HG03175 (cell line): ENCODE measurements around the gene HAUS1.
"Not testable (repeated sequence)": the region's sequence is repeated elsewhere in the genome, so short reads cannot be mapped to it uniquely, and the experiment has no call there.

Experiments
- ATAC-seq: cut with Tn5 transposase; IDR thresholded peaks from one replicate; pipeline ENCODE4 v1.9.1; 2021; ENCODE audit warnings: mild to moderate bottlenecking, moderate library complexity; ENCODE audit not compliant: unreplicated experiment

HAUS1 gene

DNA sequence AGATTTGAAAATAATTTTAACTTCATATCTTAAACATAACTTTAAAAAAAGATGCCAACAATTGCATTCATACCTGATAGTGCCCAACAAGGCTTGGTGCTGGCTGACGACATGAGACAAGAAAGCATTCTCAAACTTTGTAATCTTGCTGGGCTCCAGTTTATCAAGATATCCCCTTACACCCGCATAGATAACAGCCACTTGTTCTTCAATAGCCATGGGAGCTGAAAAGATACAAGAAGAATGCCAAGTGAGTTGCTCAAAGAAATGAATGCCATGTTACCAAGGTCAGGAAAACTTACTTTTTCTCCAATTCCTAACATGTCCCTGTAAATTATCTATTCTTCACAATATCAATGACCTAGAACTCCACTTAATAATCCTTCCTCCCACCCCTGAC lies 19.8 kb upstream of the HAUS1 start:
- no peak for ATAC-seq

- ATAC-seq = not testable (repeated sequence)
These were observed 15.7 kb upstream of the HAUS1 start for GRCh38 chr18:46088501-46088900.

GRCh38 chr18:46095532-46095931 lies 8.7 kb upstream of the HAUS1 start:
- no peak for ATAC-seq

DNA sequence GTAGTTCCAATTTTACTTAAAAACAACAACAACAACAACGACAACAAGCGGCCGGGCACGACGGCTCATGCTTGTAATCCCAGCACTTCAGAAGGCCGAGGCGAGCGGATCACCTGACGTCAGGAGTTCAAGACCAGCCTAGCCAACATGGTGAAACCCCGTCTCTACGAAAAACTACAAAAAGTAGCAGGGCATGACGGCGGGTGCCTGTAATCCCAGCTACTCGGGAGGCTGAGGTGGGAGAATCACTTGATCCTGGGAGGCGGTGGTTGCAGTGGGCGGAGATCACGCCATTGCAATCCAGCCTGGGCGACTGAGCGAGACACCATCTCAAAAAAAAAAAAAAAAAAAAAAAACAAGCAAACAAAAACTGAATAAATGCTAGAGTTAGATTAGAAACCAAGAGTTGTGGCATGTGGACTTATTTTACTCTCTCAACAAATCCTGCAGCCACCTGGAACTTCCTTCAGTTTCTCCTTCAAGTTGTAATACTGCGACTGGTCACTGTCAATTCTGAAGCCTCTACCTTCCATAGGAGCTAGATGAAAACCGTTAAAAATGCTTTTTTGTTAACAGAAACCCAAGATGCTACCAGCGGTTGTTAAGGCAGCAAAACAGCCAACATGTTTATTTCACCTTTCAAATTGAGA lies 7.4 kb upstream of the HAUS1 start:
- no peak for ATAC-seq

DNA sequence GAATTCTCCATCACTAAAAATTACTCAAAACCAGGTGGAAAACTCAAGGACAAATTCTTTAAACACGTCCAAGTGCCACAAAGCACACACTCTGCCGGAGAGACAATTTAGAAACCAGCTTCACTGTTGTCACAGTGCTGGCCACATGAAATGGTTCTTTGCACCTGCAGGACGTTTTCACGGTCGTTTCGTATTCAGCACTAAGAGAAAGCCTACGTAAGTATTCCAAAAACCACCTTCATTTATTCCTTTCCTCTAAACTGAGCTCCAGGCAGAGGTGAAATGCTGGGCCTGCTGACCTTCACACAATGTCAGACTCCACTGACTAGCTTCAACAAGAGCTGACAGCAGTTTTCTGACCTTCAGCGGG lies 6.8 kb upstream of the HAUS1 start:
- peak; percentile 10 for ATAC-seq

- peak; percentile 83 for ATAC-seq
These were observed 6.2 kb upstream of the HAUS1 start, which contains the start of gene ATP5F1A for GRCh38 chr18:46097801-46098615. TSS of gene ATP5F1A (minus strand) at chr18:46098296. CDS start at chr18:46098231, 65 bp downstream.

DNA sequence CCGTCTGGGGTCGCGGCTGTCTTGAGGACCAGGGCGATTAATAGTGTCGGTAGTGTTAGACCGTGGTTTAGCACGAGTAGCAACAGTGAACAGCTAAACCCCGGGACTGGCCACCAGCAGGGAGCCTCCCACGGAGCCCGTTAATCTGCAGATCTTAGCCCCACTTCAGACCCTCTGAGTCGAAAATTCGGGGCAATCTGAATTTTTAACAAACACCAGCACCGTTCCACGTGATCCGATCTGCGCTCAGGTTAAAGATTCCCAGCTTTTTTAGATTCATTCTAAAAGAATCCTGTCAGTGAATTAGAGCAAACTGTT lies 5.6 kb upstream of the HAUS1 start:
- ATAC-seq = no peak

DNA sequence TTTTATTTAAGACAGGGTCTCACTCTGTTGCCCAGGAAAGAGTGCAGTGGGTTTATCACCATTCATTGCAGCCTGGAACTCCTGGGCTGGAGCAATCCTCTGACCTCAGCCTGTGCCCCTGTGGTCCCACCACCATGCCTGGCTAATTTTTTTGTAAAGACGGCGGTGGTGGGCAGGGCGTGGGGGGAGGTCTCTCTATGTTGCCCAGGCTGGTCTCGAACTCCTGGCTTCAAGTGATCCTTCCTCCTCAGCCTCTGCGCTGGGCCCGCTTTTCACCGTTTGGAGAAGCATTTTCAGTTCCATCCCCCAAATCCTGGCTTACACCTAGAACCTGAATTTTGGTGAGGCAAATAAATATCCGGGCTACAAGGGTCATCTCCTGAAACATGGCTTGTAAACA lies 4.7 kb upstream of the HAUS1 start:
- no peak for ATAC-seq

GRCh38 chr18:46109386-46109785 lies 5.2 kb downstream of the HAUS1 start:
- no peak for ATAC-seq

- ATAC-seq = no peak
These were observed 6.2 kb downstream of the HAUS1 start for GRCh38 chr18:46110406-46110805.

GRCh38 chr18:46113751-46114150 lies 9.6 kb downstream of the HAUS1 start:
- ATAC-seq = no peak

- ATAC-seq = not testable (repeated sequence)
These were observed 22.4 kb downstream of the HAUS1 start for GRCh38 chr18:46126625-46127024.

DNA sequence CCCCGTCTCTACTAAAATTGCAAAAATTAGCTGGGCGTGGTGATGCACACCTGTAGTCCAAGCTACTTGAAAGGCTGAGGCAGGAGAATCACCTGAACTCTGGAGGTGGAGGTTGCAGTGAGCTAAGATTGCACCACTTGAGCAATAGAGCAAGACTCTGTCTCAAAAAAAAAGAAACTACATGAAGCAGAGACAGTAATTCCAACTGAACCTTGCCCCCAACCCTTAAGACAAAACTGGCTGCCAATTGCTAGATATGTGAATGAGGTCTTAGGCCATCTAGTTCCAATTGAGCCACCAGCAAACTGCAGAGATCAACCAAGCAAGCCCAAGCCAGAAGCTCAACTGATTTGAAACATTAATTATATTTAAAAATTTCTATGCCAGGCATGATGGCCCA lies 25.9 kb downstream of the HAUS1 start:
- ATAC-seq = no peak

DNA sequence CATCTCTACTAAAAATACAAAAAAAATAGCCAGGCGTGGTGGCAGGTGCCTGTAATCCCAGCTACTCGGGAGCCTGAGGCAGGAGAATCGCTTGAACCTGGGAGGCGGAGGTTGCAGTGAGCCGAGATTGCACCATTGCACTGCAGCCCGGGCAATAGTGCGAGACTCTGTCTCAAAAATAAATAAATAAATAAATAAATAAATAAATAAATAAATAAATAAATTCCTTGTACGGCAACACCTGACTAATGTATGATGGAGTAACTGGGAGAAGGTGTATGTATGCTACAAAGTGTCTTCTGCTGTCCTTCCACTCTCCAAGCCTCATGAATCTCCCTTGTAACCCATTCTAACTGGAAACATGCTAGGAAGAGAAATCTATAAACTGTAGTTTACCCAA lies 26.4 kb downstream of the HAUS1 start:
- ATAC-seq = not testable (repeated sequence)

GRCh38 chr18:46133534-46133933 lies 29.3 kb downstream of the HAUS1 start:
- ATAC-seq = no peak

- no peak for ATAC-seq
These were observed 30.9 kb downstream of the HAUS1 start for GRCh38 chr18:46134920-46135675.

DNA sequence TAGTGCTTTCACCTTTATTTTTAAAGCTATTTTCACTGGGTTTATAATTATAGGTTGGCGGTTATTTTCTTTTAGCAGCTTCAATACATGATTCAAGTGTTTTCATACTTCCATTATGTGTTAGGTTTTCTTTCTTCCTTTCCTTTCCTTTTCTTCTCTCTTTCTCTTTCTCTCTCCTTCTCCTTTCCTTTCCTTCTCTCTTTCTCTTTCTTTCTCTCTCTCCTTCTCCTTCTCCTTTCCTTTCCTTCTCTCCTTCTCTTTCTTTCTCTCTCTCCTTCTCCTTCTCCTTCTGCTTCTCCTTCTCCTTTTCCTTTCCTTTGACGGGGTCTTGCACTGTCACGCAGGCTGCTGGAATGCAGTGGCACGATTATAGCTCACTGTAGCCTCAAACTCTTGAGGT lies 36.0 kb downstream of the HAUS1 start:
- ATAC-seq = no peak

DNA sequence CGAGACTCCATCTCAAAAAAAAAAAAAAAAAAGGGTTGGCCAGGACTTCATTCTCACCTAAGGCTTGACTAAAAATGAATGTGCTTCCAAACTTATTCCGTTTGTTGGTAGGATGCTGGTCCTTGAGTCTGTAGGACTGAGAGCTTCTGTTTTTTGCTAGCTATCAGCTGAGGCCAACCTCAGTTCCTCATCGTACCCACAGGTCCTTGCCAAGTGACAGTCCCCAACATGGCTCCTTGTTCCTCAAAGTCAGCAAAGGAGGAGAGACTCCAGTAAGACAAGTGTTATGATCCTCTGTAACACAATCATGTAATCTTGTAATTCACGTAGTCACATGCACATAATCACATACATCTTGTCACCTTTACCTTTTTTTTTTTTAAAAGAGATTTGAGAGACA lies 37.0 kb downstream of the HAUS1 start:
- no peak for ATAC-seq

DNA sequence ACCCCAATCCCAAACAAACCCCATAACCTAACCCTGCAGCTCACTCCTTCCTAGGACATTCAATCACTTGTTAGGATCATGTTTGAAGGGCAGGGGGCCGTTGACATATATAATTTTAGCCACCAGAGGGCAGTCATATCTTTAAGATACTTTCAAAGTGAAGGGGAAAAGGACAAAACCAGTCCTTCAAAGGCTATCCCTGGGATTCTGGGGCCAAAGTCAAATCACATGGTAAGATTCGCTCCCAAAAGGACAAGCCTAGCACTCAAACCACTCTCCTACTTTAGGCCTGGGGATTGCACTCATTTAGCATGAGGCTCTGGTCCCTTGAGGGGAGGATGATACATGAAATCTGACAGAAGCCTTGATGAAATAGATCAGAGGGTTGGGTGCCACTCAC lies 44.6 kb downstream of the HAUS1 start:
- no peak for ATAC-seq

GRCh38 chr18:46152436-46152807 lies 48.2 kb downstream of the HAUS1 start:
- ATAC-seq = no peak

GRCh38 chr18:46152808-46153617 lies 48.8 kb downstream of the HAUS1 start:
- no peak for ATAC-seq
